Measurements from ENCODE around the gene CSNK1G3. TPM values are rescaled to one million over a fixed set of nuclear protein-coding genes. Genes with fewer than 3 reads are reported as not detected.
A peak's percentile ranks its signal among the peaks of the same experiment; 100 is the strongest.
"Not testable (repeated sequence)": the region's sequence is repeated elsewhere in the genome, so short reads cannot be mapped to it uniquely, and the experiment has no call there.

Gene CSNK1G3
- total RNA-seq (10 to 100 TPM; 30.9 to 37.3 (median 33.9) TPM), polyA plus RNA-seq (5.8 TPM)
- long read RNA-seq, donor 1, full-length matches to known transcripts: 6 of 39 reads
- long read RNA-seq, donor 1, partial matches to known transcripts: 0 of 39 reads
- long read RNA-seq, donor 1, other reads (novel, unspliced or antisense): 33 of 39 reads
- long read RNA-seq, donor 2, full-length matches to known transcripts: 4 of 14 reads
- long read RNA-seq, donor 2, partial matches to known transcripts: 1 of 14 reads
- long read RNA-seq, donor 2, other reads (novel, unspliced or antisense): 9 of 14 reads
- long read RNA-seq, donor 3, full-length matches to known transcripts: 8 of 40 reads
- long read RNA-seq, donor 3, partial matches to known transcripts: 1 of 40 reads
- long read RNA-seq, donor 3, other reads (novel, unspliced or antisense): 31 of 40 reads
- long read RNA-seq, donor 4, full-length matches to known transcripts: 1 of 7 reads
- long read RNA-seq, donor 4, partial matches to known transcripts: 0 of 7 reads
- long read RNA-seq, donor 4, other reads (novel, unspliced or antisense): 6 of 7 reads

GRCh38 chr5:123511648-123512605 is at the start of gene CSNK1G3:
CSNK1G3 (plus strand) TSS chr5:123512177; CDS start chr5:123545664, 33,487 bp downstream.
- peak; percentile 99 for ATAC-seq
- DNase-seq: peak; percentile 98
- H3K27me3 ChIP-seq (ENCODE audit: control insufficient read depth, insufficient read depth): no peaks in the 10 kb centered on the region
- H3K27ac ChIP-seq (ENCODE audit: low read length): peak within 1 kb of the TSS; percentile 95
- under 1% methylated on average over 82 of the region's 82 CpGs for WGBS
- H3K4me3 ChIP-seq (ENCODE audit: low read length): peak within 1 kb of the TSS; percentile 100
- intact Hi-C loops (cut with DNase I): loop anchor here in 3 of 4 donors (5.0 to 10.0 kb wide), 3 partner anchors 83 to 90 kb away; partner anchors contain the start of gene CEP120 (in 3 of the 3)
- H3K9me3 ChIP-seq (ENCODE audit: control insufficient read depth, low read length): no peaks in the 10 kb centered on the region
- peaks cover 4% of the 10 kb centered on the region for H3K4me1 ChIP-seq (ENCODE audit: control insufficient read depth, insufficient read depth, low read length)

GRCh38 chr5:123466839-123467238 is 45.1 kb upstream of the CSNK1G3 start:
- H3K27me3 ChIP-seq (ENCODE audit: control insufficient read depth, insufficient read depth); DNase-seq; H3K4me3 ChIP-seq (ENCODE audit: low read length); H3K4me1 ChIP-seq (ENCODE audit: control insufficient read depth, insufficient read depth, low read length); ATAC-seq; H3K27ac ChIP-seq (ENCODE audit: low read length); intact Hi-C loops (cut with DNase I); H3K9me3 ChIP-seq (ENCODE audit: control insufficient read depth, low read length): not testable (repeated sequence)
- 92% methylated on average over 1 of the region's 1 CpG for WGBS

GRCh38 chr5:123471385-123471784 is 40.6 kb upstream of the CSNK1G3 start:
- Histone ChIP-seq H3K27me3 (ENCODE audit: control insufficient read depth, insufficient read depth) (peaks cover 2% of the 10 kb centered on the region), H3K4me1 (ENCODE audit: control insufficient read depth, insufficient read depth, low read length) (no peaks in the 10 kb centered on the region), H3K9me3 (ENCODE audit: control insufficient read depth, low read length) (no peaks in the 10 kb centered on the region), H3K4me3 (ENCODE audit: low read length) (no peak overlapping the region), H3K27ac (ENCODE audit: low read length) (no peak overlapping the region)
- DNase-seq (no peak), ATAC-seq (no peak)
- 91% methylated on average over 3 of the region's 3 CpGs for WGBS
- intact Hi-C loops (cut with DNase I): no loop called here

GRCh38 chr5:123472150-123472924 is 39.6 kb upstream of the CSNK1G3 start:
- no peaks in the 10 kb centered on the region for H3K9me3 ChIP-seq (ENCODE audit: control insufficient read depth, low read length)
- DNase-seq (no peak), ATAC-seq (peak in 1 of 2 donors; percentile 25)
- no peak overlapping the region for H3K27ac ChIP-seq (ENCODE audit: low read length)
- peaks cover 2% of the 10 kb centered on the region for H3K27me3 ChIP-seq (ENCODE audit: control insufficient read depth, insufficient read depth)
- no peak overlapping the region for H3K4me3 ChIP-seq (ENCODE audit: low read length)
- H3K4me1 ChIP-seq (ENCODE audit: control insufficient read depth, insufficient read depth, low read length): no peaks in the 10 kb centered on the region
- intact Hi-C loops (cut with DNase I): no loop called here
- 36% methylated on average over 8 of the region's 8 CpGs for WGBS

GRCh38 chr5:123474228-123474627 is 37.7 kb upstream of the CSNK1G3 start:
- no peaks in the 10 kb centered on the region for H3K27me3 ChIP-seq (ENCODE audit: control insufficient read depth, insufficient read depth)
- no peak overlapping the region for H3K4me3 ChIP-seq (ENCODE audit: low read length)
- ATAC-seq (no peak), DNase-seq (no peak)
- no peak overlapping the region for H3K27ac ChIP-seq (ENCODE audit: low read length)
- intact Hi-C loops (cut with DNase I): no loop called here
- no peaks in the 10 kb centered on the region for H3K4me1 ChIP-seq (ENCODE audit: control insufficient read depth, insufficient read depth, low read length)
- no peaks in the 10 kb centered on the region for H3K9me3 ChIP-seq (ENCODE audit: control insufficient read depth, low read length)

- ATAC-seq: no peak
- intact Hi-C loops (cut with DNase I): no loop called here
Measured at GRCh38 chr5:123476731-123477130, 35.2 kb upstream of the CSNK1G3 start.

GRCh38 chr5:123478546-123478945 is 33.4 kb upstream of the CSNK1G3 start:
- DNase-seq: no peak
- ATAC-seq: no peak
- Histone ChIP-seq H3K9me3 (ENCODE audit: control insufficient read depth, low read length) (no peaks in the 10 kb centered on the region), H3K27me3 (ENCODE audit: control insufficient read depth, insufficient read depth) (no peaks in the 10 kb centered on the region), H3K27ac (ENCODE audit: low read length) (no peak overlapping the region), H3K4me1 (ENCODE audit: control insufficient read depth, insufficient read depth, low read length) (no peaks in the 10 kb centered on the region), H3K4me3 (ENCODE audit: low read length) (no peak overlapping the region)
- WGBS: 88% methylated on average over 1 of the region's 1 CpG
- intact Hi-C loops (cut with DNase I): no loop called here

More at GRCh38 chr5:123476731-123477130, 35.2 kb upstream of the CSNK1G3 start:
- no peaks in the 10 kb centered on the region for H3K9me3 ChIP-seq (ENCODE audit: control insufficient read depth, low read length)
- no peaks in the 10 kb centered on the region for H3K4me1 ChIP-seq (ENCODE audit: control insufficient read depth, insufficient read depth, low read length)
- no peaks in the 10 kb centered on the region for H3K27me3 ChIP-seq (ENCODE audit: control insufficient read depth, insufficient read depth)
- no peak overlapping the region for H3K27ac ChIP-seq (ENCODE audit: low read length)
- no peak for DNase-seq
- 90% methylated on average over 1 of the region's 1 CpG for WGBS
- H3K4me3 ChIP-seq (ENCODE audit: low read length): no peak overlapping the region

- 84% methylated on average over 4 of the region's 4 CpGs for WGBS
- ATAC-seq: no peak
- Histone ChIP-seq H3K9me3 (ENCODE audit: control insufficient read depth, low read length) (no peaks in the 10 kb centered on the region), H3K4me3 (ENCODE audit: low read length) (no peak overlapping the region), H3K27ac (ENCODE audit: low read length) (no peak overlapping the region), H3K27me3 (ENCODE audit: control insufficient read depth, insufficient read depth) (no peaks in the 10 kb centered on the region), H3K4me1 (ENCODE audit: control insufficient read depth, insufficient read depth, low read length) (no peaks in the 10 kb centered on the region)
- DNase-seq: no peak
- intact Hi-C loops (cut with DNase I): no loop called here
Measured at GRCh38 chr5:123482258-123482657, 29.7 kb upstream of the CSNK1G3 start.

- Histone ChIP-seq H3K4me1 (ENCODE audit: control insufficient read depth, insufficient read depth, low read length) (no peaks in the 10 kb centered on the region), H3K9me3 (ENCODE audit: control insufficient read depth, low read length) (no peaks in the 10 kb centered on the region), H3K27me3 (ENCODE audit: control insufficient read depth, insufficient read depth) (no peaks in the 10 kb centered on the region), H3K4me3 (ENCODE audit: low read length) (no peak overlapping the region), H3K27ac (ENCODE audit: low read length) (no peak overlapping the region)
- intact Hi-C loops (cut with DNase I): no loop called here
- DNase-seq (no peak), ATAC-seq (no peak)
Measured at GRCh38 chr5:123483446-123484077, 28.4 kb upstream of the CSNK1G3 start.

GRCh38 chr5:123485275-123485674 is 26.7 kb upstream of the CSNK1G3 start:
- 81% methylated on average over 2 of the region's 2 CpGs for WGBS
- Histone ChIP-seq H3K27ac (ENCODE audit: low read length) (no peak overlapping the region), H3K4me3 (ENCODE audit: low read length) (no peak overlapping the region), H3K9me3 (ENCODE audit: control insufficient read depth, low read length) (no peaks in the 10 kb centered on the region), H3K27me3 (ENCODE audit: control insufficient read depth, insufficient read depth) (no peaks in the 10 kb centered on the region), H3K4me1 (ENCODE audit: control insufficient read depth, insufficient read depth, low read length) (no peaks in the 10 kb centered on the region)
- intact Hi-C loops (cut with DNase I): no loop called here
- no peak for ATAC-seq
- DNase-seq: no peak

Measured in right cardiac atrium (tissue), 5 donors.